ENCODE data around the gene IGSF6. TPM values are rescaled to one million over a fixed set of nuclear protein-coding genes. Genes with fewer than 3 reads are reported as not detected.

IGSF6 gene
- total and polyA plus RNA-seq, 8 donors, result 0.23 to 14.6 (median 0.85) TPM

- 69 to 89% methylated on average over 2 of the region's 2 CpGs for WGBS, 2 donors
- no peaks in the 10 kb centered on the region for H3K9me3 ChIP-seq
- FAIRE-seq (no peak), DNase-seq (no peak), ATAC-seq (no peak)
- no peak overlapping the region for H3K4me3 ChIP-seq
- H3K27me3 ChIP-seq, result no peaks in the 10 kb centered on the region
- H3K36me3 ChIP-seq, result no peaks in the 10 kb centered on the region
- intact Hi-C loops (cut with DNase I), result no loop called here
- H3K4me1 ChIP-seq, result peaks cover 0 to 10% (median 8%) of the 10 kb centered on the region in 3 donors
- no peak overlapping the region for H3K27ac ChIP-seq
- no peak for TF ChIP-seq CTCF (IDR thresholded peaks at IDR 0.05)
Observed at GRCh38 chr16:21597561-21598030, 54.8 kb downstream of the IGSF6 start.

- DNase-seq (no peak), FAIRE-seq (no peak), ATAC-seq (no peak)
- Histone ChIP-seq H3K27me3 (no peaks in the 10 kb centered on the region), H3K4me3 (no peak overlapping the region), H3K4me1 (no peaks in the 10 kb centered on the region), H3K27ac (no peak overlapping the region), H3K9me3 (no peaks in the 10 kb centered on the region), H3K36me3 (no peaks in the 10 kb centered on the region)
- intact Hi-C loops (cut with DNase I), result no loop called here
- 67 to 77% methylated on average over 7 of the region's 7 CpGs for WGBS, 2 donors
- no peak for TF ChIP-seq CTCF (IDR thresholded peaks at IDR 0.05)
Observed at GRCh38 chr16:21593530-21594289, 58.7 kb downstream of the IGSF6 start.

- H3K9me3 ChIP-seq, result no peaks in the 10 kb centered on the region
- no peak for ATAC-seq
- H3K4me1 ChIP-seq, result no peaks in the 10 kb centered on the region
- no peak for DNase-seq
- FAIRE-seq, result no peak
- intact Hi-C loops (cut with DNase I), result no loop called here
- H3K27ac ChIP-seq, result no peak overlapping the region
- no peaks in the 10 kb centered on the region for H3K36me3 ChIP-seq
- no peak for TF ChIP-seq CTCF (IDR thresholded peaks at IDR 0.05)
- H3K27me3 ChIP-seq, result no peaks in the 10 kb centered on the region
- H3K4me3 ChIP-seq, result no peak overlapping the region
- WGBS, 2 donors, result 77 to 90% methylated on average over 9 of the region's 9 CpGs
Observed at GRCh38 chr16:21592191-21592590, 60.2 kb downstream of the IGSF6 start.

GRCh38 chr16:21590796-21591195 is 61.6 kb downstream of the IGSF6 start:
- FAIRE-seq, result no peak
- no peak for DNase-seq
- Histone ChIP-seq H3K27ac (no peak overlapping the region), H3K4me3 (no peak overlapping the region), H3K36me3 (no peaks in the 10 kb centered on the region), H3K9me3 (no peaks in the 10 kb centered on the region), H3K4me1 (no peaks in the 10 kb centered on the region), H3K27me3 (no peaks in the 10 kb centered on the region)
- ATAC-seq, result no peak
- intact Hi-C loops (cut with DNase I), result no loop called here
- 51 to 57% methylated on average over 2 of the region's 2 CpGs for WGBS, 2 donors
- TF ChIP-seq CTCF (IDR thresholded peaks at IDR 0.05), result no peak

GRCh38 chr16:21590287-21590686 is 62.1 kb downstream of the IGSF6 start:
- Histone ChIP-seq H3K4me3 (no peak overlapping the region), H3K36me3 (no peaks in the 10 kb centered on the region), H3K4me1 (no peaks in the 10 kb centered on the region), H3K27me3 (no peaks in the 10 kb centered on the region), H3K27ac (no peak overlapping the region), H3K9me3 (no peaks in the 10 kb centered on the region)
- intact Hi-C loops (cut with DNase I), result no loop called here
- FAIRE-seq (no peak), DNase-seq (no peak), ATAC-seq (peak in 1 of 4 donors; percentile 17)
- no peak for TF ChIP-seq CTCF (IDR thresholded peaks at IDR 0.05)
- WGBS, 2 donors, result 77 to 87% methylated on average over 2 of the region's 2 CpGs
